ENCODE measurements around the gene TVP23C. TPM values are rescaled to one million over a fixed set of nuclear protein-coding genes. Genes with fewer than 3 reads are reported as not detected.

Gene TVP23C
- total and polyA plus RNA-seq, 9 of the 15 experiments (the other 6 are each of a cell fraction or from before 2014, with no cell fraction given): 5.7 to 16.8 (median 8.2) TPM

GRCh38 chr17:15454346-15454745, 108.9 kb downstream of the TVP23C start (continued):
- TF ChIP-seq TFE3 (CRISPR knock-in tag; IDR thresholded peaks at IDR 0.05) (no peak), THAP12 (CRISPR knock-in tag; IDR thresholded peaks at IDR 0.05) (no peak), THRAP3 (IDR thresholded peaks at IDR 0.05; ENCODE audit: borderline replicate concordance) (no peak), SREBF2 (CRISPR knock-in tag; IDR thresholded peaks at IDR 0.05) (no peak), GABPB1 (CRISPR knock-in tag; IDR thresholded peaks at IDR 0.05) (no peak), ZNF3 (CRISPR knock-in tag; IDR thresholded peaks at IDR 0.05) (no peak), ZNF592 (IDR thresholded peaks at IDR 0.05) (no peak)

Measured in K562 (cell line).